Measurements from ENCODE around the gene ETV6.
"Not testable (repeated sequence)": the region's sequence is repeated elsewhere in the genome, so short reads cannot be mapped to it uniquely, and the experiment has no call there.

ETV6 gene

GRCh38 chr12:11667171-11667570 lies 17.7 kb downstream of the ETV6 start:
- no peak for DNase-seq (ENCODE audit: low read depth, low spot score)

GRCh38 chr12:11668611-11669010 lies 19.1 kb downstream of the ETV6 start:
- DNase-seq (ENCODE audit: low read depth, low spot score), result no peak

- DNase-seq (ENCODE audit: low read depth, low spot score), result no peak
These were observed 19.9 kb downstream of the ETV6 start for GRCh38 chr12:11669348-11669747.

- no peak for DNase-seq (ENCODE audit: low read depth, low spot score)
These were observed 23.1 kb downstream of the ETV6 start for GRCh38 chr12:11672256-11673191.

GRCh38 chr12:11673666-11674461 lies 24.4 kb downstream of the ETV6 start:
- no peak for DNase-seq (ENCODE audit: low read depth, low spot score)

GRCh38 chr12:11674894-11675390 lies 25.5 kb downstream of the ETV6 start:
- DNase-seq (ENCODE audit: low read depth, low spot score), result no peak

GRCh38 chr12:11676052-11676451 lies 26.6 kb downstream of the ETV6 start:
- DNase-seq (ENCODE audit: low read depth, low spot score), result no peak

GRCh38 chr12:11677093-11677492 lies 27.6 kb downstream of the ETV6 start:
- DNase-seq (ENCODE audit: low read depth, low spot score), result no peak

- no peak for DNase-seq (ENCODE audit: low read depth, low spot score)
These were observed 28.3 kb downstream of the ETV6 start for GRCh38 chr12:11677752-11678151.

GRCh38 chr12:11678781-11679180 lies 29.3 kb downstream of the ETV6 start:
- no peak for DNase-seq (ENCODE audit: low read depth, low spot score)

GRCh38 chr12:11681207-11681606 lies 31.7 kb downstream of the ETV6 start:
- no peak for DNase-seq (ENCODE audit: low read depth, low spot score)

- DNase-seq (ENCODE audit: low read depth, low spot score), result not testable (repeated sequence)
These were observed 32.2 kb downstream of the ETV6 start for GRCh38 chr12:11681695-11682094.

GRCh38 chr12:11684393-11684792 lies 34.9 kb downstream of the ETV6 start:
- no peak for DNase-seq (ENCODE audit: low read depth, low spot score)

GRCh38 chr12:11684811-11685210 lies 35.3 kb downstream of the ETV6 start:
- DNase-seq (ENCODE audit: low read depth, low spot score), result no peak

- no peak for DNase-seq (ENCODE audit: low read depth, low spot score)
These were observed 35.8 kb downstream of the ETV6 start for GRCh38 chr12:11685316-11685715.

GRCh38 chr12:11685716-11686115 lies 36.2 kb downstream of the ETV6 start:
- no peak for DNase-seq (ENCODE audit: low read depth, low spot score)

GRCh38 chr12:11686120-11686519 lies 36.6 kb downstream of the ETV6 start:
- DNase-seq (ENCODE audit: low read depth, low spot score), result no peak

- DNase-seq (ENCODE audit: low read depth, low spot score), result no peak
These were observed 38.1 kb downstream of the ETV6 start for GRCh38 chr12:11687528-11687927.

GRCh38 chr12:11688379-11688778 lies 38.9 kb downstream of the ETV6 start:
- DNase-seq (ENCODE audit: low read depth, low spot score), result no peak

GRCh38 chr12:11688831-11689230 lies 39.4 kb downstream of the ETV6 start:
- DNase-seq (ENCODE audit: low read depth, low spot score), result no peak

- DNase-seq (ENCODE audit: low read depth, low spot score), result no peak
These were observed 40.2 kb downstream of the ETV6 start for GRCh38 chr12:11689591-11690186.

- DNase-seq (ENCODE audit: low read depth, low spot score), result no peak
These were observed 43.6 kb downstream of the ETV6 start for GRCh38 chr12:11693067-11693466.
